ENCODE data around the gene ZNF500.

The ZNF500 gene

DNA sequence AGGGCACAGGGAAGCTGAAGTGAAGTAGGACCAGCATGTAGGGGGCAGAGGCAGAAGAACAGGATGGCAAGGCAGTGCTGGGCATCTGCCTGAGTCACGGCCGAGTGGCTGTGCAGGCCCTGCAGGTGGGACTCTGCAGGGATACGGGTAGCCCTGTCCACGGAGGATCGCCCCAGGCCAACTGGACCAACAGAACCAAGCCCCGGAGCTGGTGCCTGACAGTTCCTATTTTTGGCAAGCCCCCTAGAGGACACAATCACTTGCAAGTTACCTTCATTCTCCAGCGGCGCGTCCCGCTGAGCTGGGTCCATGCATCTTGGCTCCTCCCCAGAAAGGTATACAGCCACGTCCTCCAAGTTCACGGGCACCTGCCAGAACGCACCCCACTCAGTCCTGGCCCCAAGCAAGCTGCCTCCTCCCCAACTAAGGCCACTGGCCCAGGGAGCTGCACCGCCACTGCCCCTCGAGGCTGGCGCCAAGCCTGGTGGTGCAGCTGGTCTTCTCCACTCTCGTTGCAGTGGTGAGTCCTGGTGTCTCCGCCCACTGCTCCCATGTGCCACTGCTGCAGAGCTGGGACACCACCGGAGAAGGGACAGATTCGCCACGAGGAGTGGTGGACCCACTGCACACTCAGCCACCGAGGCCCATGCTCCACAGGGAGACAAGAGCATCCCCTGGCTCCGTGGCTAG is 6.6 kb downstream of the ZNF500 start:
- no peak for DNase-seq (ENCODE audit: low read depth)
- TF ChIP-seq, protein P1, sequence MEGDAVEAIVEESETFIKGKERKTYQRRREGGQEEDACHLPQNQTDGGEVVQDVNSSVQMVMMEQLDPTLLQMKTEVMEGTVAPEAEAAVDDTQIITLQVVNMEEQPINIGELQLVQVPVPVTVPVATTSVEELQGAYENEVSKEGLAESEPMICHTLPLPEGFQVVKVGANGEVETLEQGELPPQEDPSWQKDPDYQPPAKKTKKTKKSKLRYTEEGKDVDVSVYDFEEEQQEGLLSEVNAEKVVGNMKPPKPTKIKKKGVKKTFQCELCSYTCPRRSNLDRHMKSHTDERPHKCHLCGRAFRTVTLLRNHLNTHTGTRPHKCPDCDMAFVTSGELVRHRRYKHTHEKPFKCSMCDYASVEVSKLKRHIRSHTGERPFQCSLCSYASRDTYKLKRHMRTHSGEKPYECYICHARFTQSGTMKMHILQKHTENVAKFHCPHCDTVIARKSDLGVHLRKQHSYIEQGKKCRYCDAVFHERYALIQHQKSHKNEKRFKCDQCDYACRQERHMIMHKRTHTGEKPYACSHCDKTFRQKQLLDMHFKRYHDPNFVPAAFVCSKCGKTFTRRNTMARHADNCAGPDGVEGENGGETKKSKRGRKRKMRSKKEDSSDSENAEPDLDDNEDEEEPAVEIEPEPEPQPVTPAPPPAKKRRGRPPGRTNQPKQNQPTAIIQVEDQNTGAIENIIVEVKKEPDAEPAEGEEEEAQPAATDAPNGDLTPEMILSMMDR (conservative IDR thresholded peaks at IDR 0.05; ENCODE audit: low read depth, low read length): no peak
- H3K4me3 ChIP-seq (ENCODE audit: low read depth, low read length): no peak overlapping the region

DNA sequence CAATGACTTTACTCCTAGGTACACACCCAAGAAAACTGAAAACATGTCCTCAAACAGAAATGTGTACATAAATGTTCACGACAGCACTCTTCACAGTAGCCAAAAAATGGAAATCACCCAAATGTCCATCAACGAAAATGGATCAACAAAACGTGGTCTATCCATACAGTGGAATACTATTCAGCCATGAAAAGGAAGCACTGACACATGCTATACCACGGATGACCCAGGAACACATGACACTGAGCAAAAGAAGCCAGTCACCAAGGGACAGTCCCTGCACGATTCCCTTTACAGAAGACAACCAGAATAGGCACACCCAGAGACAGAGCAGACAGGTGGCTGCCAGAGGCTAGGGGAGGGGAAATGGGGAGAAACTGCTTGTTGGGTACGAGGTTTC is 11.3 kb downstream of the ZNF500 start:
- no peak for DNase-seq (ENCODE audit: low read depth)
- TF ChIP-seq, protein P1 (conservative IDR thresholded peaks at IDR 0.05; ENCODE audit: low read depth, low read length): no peak
- H3K4me3 ChIP-seq (ENCODE audit: low read depth, low read length): no peak overlapping the region

DNA sequence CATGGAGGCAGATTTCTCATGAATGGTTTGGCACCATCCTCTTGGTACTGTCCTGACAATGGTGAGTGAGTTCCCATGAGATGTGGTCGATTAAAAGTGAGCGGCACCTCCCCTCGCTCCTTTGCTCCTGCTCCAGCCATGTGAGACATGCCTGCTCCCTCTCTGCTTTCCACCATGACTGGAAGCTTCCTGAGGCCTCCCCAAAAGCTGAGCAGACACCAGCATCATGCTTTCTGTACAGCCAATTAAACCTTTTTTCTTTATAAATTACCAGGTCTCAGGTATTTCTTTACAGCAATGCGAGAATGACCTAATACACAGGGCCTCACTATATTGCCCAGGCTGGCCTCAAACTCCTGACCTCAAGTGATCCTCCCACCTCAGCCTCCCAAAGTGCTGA is 12.1 kb downstream of the ZNF500 start:
- DNase-seq (ENCODE audit: low read depth): no peak
- TF ChIP-seq, protein P1 (conservative IDR thresholded peaks at IDR 0.05; ENCODE audit: low read depth, low read length): no peak
- no peak overlapping the region for H3K4me3 ChIP-seq (ENCODE audit: low read depth, low read length)

DNA sequence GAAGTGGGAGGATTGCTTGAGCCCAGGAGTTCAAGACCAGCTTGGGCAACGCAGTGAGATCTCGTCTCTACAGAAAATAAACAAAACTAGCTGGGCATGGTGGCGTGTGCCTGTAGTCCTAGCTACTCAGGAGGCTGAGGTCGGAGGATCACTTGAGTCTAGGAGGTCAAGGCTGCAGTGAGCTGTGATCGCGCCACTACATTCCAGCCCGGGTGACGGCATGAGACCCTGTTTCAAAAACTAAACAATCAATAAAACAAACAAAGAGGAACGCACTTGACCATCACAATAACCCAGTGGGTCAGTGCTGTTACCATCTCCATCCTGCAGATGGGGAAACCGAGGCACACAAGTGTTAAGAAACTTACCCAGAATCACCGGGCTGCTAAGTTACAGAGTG is 13.7 kb downstream of the ZNF500 start:
- TF ChIP-seq, protein P1 (conservative IDR thresholded peaks at IDR 0.05; ENCODE audit: low read depth, low read length): no peak
- no peak for DNase-seq (ENCODE audit: low read depth)
- no peak overlapping the region for H3K4me3 ChIP-seq (ENCODE audit: low read depth, low read length)

DNA sequence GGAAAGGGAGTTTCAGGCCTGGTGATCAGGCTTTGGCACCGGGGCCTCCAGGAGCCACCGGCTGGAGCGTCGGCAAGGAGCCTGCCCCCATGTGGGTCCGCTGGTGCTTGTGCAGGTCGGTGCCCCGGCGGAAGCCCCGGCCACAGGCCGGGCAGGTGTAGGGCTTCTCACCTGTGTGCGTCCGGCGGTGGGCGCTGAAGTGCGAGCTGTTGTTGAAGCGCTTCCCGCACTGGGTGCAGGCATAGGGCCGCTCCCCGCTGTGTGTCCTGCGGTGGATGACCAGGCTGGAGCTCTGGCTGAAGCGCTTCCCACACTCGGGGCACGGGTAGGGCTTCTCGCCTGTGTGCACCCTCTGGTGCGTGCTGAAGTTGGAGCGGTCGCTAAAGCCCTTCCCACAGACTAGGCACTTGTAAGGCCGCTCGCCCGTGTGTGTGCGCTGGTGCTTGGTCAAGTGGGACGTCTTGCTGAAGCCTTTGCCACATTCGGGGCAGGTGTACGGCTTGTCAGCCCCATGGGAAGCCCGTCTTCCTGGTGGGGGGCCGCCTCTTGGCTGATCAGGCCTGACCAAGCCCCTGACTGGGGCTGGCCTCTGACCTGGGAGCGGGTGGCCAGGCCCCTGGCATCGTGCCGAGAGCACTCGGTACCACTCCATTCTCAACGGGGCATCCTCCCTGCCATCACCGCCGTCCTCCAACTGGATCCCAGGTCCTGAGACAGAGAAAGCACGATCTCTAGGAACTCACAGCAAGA is 14.4 kb downstream of the ZNF500 start:
- TF ChIP-seq, protein P1 (conservative IDR thresholded peaks at IDR 0.05; ENCODE audit: low read depth, low read length): no peak
- no peak overlapping the region for H3K4me3 ChIP-seq (ENCODE audit: low read depth, low read length)
- no peak for DNase-seq (ENCODE audit: low read depth)

DNA sequence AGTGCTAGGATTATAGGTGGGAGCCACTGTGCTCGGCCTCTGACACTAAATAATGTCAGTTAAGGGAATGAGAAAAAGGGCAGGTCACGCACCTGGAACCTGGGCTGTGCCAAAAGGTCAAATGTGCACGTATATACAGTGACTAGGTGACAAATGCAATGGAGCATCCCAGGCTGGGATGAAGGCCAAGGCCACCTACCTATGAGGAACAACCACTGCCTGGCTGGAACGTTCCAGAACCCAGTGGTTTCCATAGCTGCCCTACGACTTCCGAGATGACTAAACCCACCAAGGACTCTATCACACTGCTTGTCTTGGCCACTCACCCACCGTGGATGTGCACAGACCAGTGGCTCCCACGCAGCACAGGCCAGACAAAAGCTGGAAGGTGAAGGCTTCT is 16.1 kb downstream of the ZNF500 start:
- TF ChIP-seq, protein P1 (conservative IDR thresholded peaks at IDR 0.05; ENCODE audit: low read depth, low read length): no peak
- H3K4me3 ChIP-seq (ENCODE audit: low read depth, low read length): no peak overlapping the region
- no peak for DNase-seq (ENCODE audit: low read depth)
